Spleen (tissue), 11 donors: ENCODE measurements around the gene TNFSF9. TPM values are rescaled to one million over a fixed set of nuclear protein-coding genes. Genes with fewer than 3 reads are reported as not detected.

ENCODE experiments used
- DNase-seq: peaks from one replicate; pipeline ENCODE4 v3.0.0-alpha.2; 2020
- H3K27ac ChIP-seq, 8 donors: fragments of 200-600 bp; sonication (generic) in 7 of 8; 1 replicate in 4 of 8; 2 replicates in 4 of 8; pipeline versions ENCODE4 v1.5.0 to v1.8.0; 2016 to 2021; ENCODE audit warnings: inconsistent platforms in 4 of 8, mild to moderate bottlenecking in 4 of 8, moderate library complexity in 1 of 8
- H3K27me3 ChIP-seq, 7 donors: fragments of 200-600 bp; sonication (generic) in 6 of 7; replicated peaks in 1 of 7; 1 replicate in 4 of 7; 2 replicates in 3 of 7; pipeline versions ENCODE4 v1.5.0 to v1.8.0; 2016 to 2021; ENCODE audit warnings: inconsistent platforms in 3 of 7, mild to moderate bottlenecking in 1 of 7
- H3K36me3 ChIP-seq, 6 donors: fragments of 200-600 bp; sonication (generic) in 5 of 6; 1 replicate in 4 of 6; 2 replicates in 2 of 6; pipeline versions ENCODE4 v1.5.0 to v1.8.0; 2016 to 2021; ENCODE audit warnings: inconsistent platforms in 2 of 6
- H3K4me1 ChIP-seq, 6 donors: fragments of 200-600 bp; sonication (generic) in 5 of 6; 1 replicate in 3 of 6; 2 replicates in 3 of 6; pipeline versions ENCODE4 v1.5.0 to v1.8.0; 2016 to 2021; ENCODE audit warnings: inconsistent platforms in 3 of 6
- H3K4me3 ChIP-seq, 8 donors: fragments of 200-600 bp; sonication (generic) in 7 of 8; 1 replicate in 4 of 8; 2 replicates in 4 of 8; pipeline versions ENCODE4 v1.5.0 to v1.8.0; 2016 to 2021; ENCODE audit warnings: inconsistent platforms in 4 of 8, mild to moderate bottlenecking in 4 of 8, moderate library complexity in 2 of 8
- H3K9me3 ChIP-seq, 8 donors: fragments of 200-600 bp; sonication (generic) in 7 of 8; 1 replicate in 4 of 8; 2 replicates in 4 of 8; pipeline versions ENCODE4 v1.5.0 to v1.8.0; 2016 to 2021; ENCODE audit warnings: inconsistent platforms in 4 of 8
- CTCF ChIP-seq, 11 experiments: fragments of 200-600 bp in 7 of 11; fragments of 450-650 bp in 4 of 11; sonication (generic) in 4 of 11; IDR thresholded peaks in 8 of 11; conservative IDR thresholded peaks in 3 of 11; 1 replicate in 7 of 11; 2 replicates in 4 of 11; pipeline versions ENCODE4 v1.4.0 to v1.8.0; 2016 to 2021; ENCODE audit warnings: antibody characterized with exemption in 11 of 11, inconsistent platforms in 4 of 11, mild to moderate bottlenecking in 1 of 11
- POLR2A ChIP-seq, 3 donors: fragments of 450-650 bp; IDR thresholded peaks; one replicate each; pipeline ENCODE4 v1.5.1; 2017; ENCODE audit warnings: antibody characterized with exemption in 3 of 3, mild to moderate bottlenecking in 1 of 3
- POLR2AphosphoS5 ChIP-seq, 3 donors: sonication (generic); formaldehyde crosslinking; IDR thresholded peaks; one replicate each; pipeline ENCODE4 v1.5.1; 2017; ENCODE audit warnings: antibody characterized with exemption in 3 of 3
- whole genome bisulfite sequencing, 5 donors: extraction: QIAGEN DNeasy Blood & Tissue Kit in 3 of 5; methylation state at CpG; one replicate each; pipeline versions ENCODE4 v1.1.5 to v1.1.7; 2013 to 2018; 5-methylcytosine and 5-hydroxymethylcytosine counted together
- intact Hi-C: fragments of 100-400 bp; cut with DNase I; formaldehyde crosslinking; loops from one replicate; pipeline ENCODE4 v1.15.0; 2023; ENCODE audit warnings: low total_unique reads
- polyA plus RNA-seq, 3 donors: library from polyadenylated mRNA; stranded (reverse); fragments of 200-250 nt; gene quantifications; one replicate each; pipeline ENCODE4 v1.2.1, GENCODE V29; 2013
- total RNA-seq, 7 donors: library from RNA; depleted of rRNA in 3 of 7; stranded (reverse); fragments of >200 nt in 3 of 7; fragmentation: NEBNext Ultra II Directional in 4 of 7; extraction: Animal tissue kit (Norgen Biotek cat#: 25700) in 4 of 7; gene quantifications; one replicate each; pipeline versions ENCODE4 v1.1.0 to v1.2.1, GENCODE V29; 2016 to 2021
- donor health status: healthy with polysubstance abuse.
- donor health status: DM: no; HTN: no; CAD: no; lungs with moderate emphysema.
- donor health status: DM: no; HTN: no; CAD: no.
- donor health status: Bipolar disorder and iron deficiency.
- donor health status: healthy.
- donor health status: DM: no; HTN: no; CAD: no.
- donor health status: DM: yes; HTN: yes; CAD: no.

Gene TNFSF9
- total and polyA plus RNA-seq, 10 donors: 0.72 to 4.1 (median 2.9) TPM

GRCh38 chr19:6490134-6490533, 40.7 kb upstream of the TNFSF9 start:
- Histone ChIP-seq H3K9me3 (peaks cover 0 to 12% (median 7%) of the 10 kb centered on the region in 8 donors), H3K27ac (peak overlapping the region in 7 of 8 donors; percentile 2 to 74 (median 58)), H3K4me1 (peaks cover 0 to 15% (median 8%) of the 10 kb centered on the region in 6 donors), H3K36me3 (peaks cover 0 to 7% (median 0%) of the 10 kb centered on the region in 6 donors), H3K4me3 (peak overlapping the region in 4 of 8 donors; percentile 24 to 54 (median 30)), H3K27me3 (no peaks in the 10 kb centered on the region)
- WGBS, 5 donors: 58 to 73% (median 67%) methylated on average over 2 of the region's 2 CpGs
- intact Hi-C loops: no loop called here
- no peak for TF ChIP-seq CTCF (IDR thresholded peaks at IDR 0.05 in 8 of 11, conservative IDR thresholded peaks at IDR 0.05 in 3 of 11)
- no peak for TF ChIP-seq POLR2AphosphoS5 (IDR thresholded peaks at IDR 0.05)
- TF ChIP-seq POLR2A (IDR thresholded peaks at IDR 0.05): no peak
- DNase-seq: no peak

DNA sequence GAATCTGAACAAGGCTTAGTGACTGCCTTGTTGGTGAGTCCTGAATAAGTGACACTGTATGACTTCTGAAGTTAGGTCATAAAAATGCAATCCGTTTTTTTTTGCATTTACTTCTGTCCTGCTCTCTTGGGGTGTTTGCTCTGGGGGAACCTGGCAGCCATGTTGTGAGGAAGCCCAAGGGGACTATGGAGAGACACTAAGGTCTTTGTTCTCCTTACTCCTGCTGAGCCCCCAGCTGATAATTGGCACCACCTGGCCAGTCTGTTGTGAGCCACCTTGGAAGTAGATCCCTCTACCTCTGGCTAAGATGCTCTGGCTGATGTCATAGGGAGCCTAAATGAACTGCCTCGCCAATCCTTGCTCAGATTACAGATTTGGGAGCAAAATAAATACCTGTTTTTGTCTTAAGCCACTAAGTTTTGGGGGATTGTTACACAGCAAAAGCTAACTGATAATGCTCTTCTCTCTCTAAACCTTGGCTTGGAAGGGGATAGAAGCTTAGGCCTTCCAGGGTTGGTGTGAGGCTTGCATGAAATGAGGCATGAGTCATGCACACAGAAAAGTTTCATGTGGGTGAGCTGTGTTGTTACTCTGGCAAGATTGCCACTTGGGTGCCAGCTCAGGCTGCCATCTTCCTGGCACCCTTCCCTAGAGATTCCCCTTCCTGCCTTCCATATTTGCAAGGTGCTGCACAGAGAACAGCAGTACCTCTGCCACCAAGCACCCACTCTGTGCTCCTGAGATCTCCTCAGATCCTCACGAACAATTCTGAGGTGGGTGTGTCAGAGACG, 38.8 kb upstream of the TNFSF9 start:
- Histone ChIP-seq H3K27me3 (no peaks in the 10 kb centered on the region), H3K4me1 (peaks cover 0 to 15% (median 8%) of the 10 kb centered on the region in 6 donors), H3K36me3 (peaks cover 0 to 17% (median 3%) of the 10 kb centered on the region in 6 donors), H3K4me3 (no peak overlapping the region), H3K9me3 (peaks cover 0 to 12% (median 7%) of the 10 kb centered on the region in 8 donors), H3K27ac (no peak overlapping the region)
- TF ChIP-seq CTCF (IDR thresholded peaks at IDR 0.05 in 8 of 11, conservative IDR thresholded peaks at IDR 0.05 in 3 of 11) (no peak), POLR2AphosphoS5 (IDR thresholded peaks at IDR 0.05) (no peak), POLR2A (IDR thresholded peaks at IDR 0.05) (no peak)
- 75 to 94% (median 87%) methylated on average over 4 of the region's 4 CpGs for WGBS, 5 donors
- DNase-seq: no peak
- intact Hi-C loops: no loop called here

DNA sequence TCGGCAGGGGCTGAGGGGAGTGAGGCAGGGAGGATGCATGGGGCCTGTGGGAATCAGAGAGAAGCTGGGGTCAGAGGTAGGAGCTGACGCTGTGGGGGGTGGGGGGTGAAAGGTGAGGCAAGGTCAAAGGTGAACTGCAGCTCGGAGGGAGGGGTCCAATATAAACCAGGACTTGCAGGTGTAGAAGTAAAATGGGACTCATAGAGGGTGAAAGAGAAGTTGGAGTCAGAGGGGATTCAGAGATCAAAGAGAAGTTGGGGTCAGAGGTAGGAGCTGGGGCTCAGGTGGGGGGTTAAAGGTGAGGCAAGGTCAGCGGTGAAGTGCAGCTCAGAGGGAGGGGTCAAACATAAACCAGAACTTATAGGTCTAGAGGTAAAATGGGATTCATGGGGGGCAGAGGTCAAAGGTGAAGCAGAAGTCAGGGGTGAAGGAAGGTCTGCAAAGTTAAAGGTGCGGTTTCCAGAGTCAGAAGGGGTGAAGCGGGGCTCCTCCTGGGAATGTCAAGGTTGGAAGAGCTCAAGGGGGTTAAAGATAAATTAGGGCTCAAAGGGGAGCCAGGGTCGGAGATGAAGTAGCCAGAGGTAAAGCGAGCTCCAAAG, 36.3 kb upstream of the TNFSF9 start:
- H3K4me1 ChIP-seq: peaks cover 0 to 21% (median 11%) of the 10 kb centered on the region in 6 donors
- H3K27me3 ChIP-seq: no peaks in the 10 kb centered on the region
- no peak for DNase-seq
- WGBS, 5 donors: 84 to 92% (median 86%) methylated on average over 8 of the region's 8 CpGs
- no peak overlapping the region for H3K27ac ChIP-seq
- peaks cover 0 to 12% (median 7%) of the 10 kb centered on the region in 8 donors for H3K9me3 ChIP-seq
- TF ChIP-seq POLR2AphosphoS5 (IDR thresholded peaks at IDR 0.05): no peak
- TF ChIP-seq CTCF (IDR thresholded peaks at IDR 0.05 in 8 of 11, conservative IDR thresholded peaks at IDR 0.05 in 3 of 11): no peak
- no peak for TF ChIP-seq POLR2A (IDR thresholded peaks at IDR 0.05)
- intact Hi-C loops: no loop called here
- H3K36me3 ChIP-seq: peaks cover 0 to 17% (median 3%) of the 10 kb centered on the region in 6 donors
- H3K4me3 ChIP-seq: no peak overlapping the region

- TF ChIP-seq CTCF (IDR thresholded peaks at IDR 0.05 in 8 of 11, conservative IDR thresholded peaks at IDR 0.05 in 3 of 11): no peak
- TF ChIP-seq POLR2A (IDR thresholded peaks at IDR 0.05): no peak
- TF ChIP-seq POLR2AphosphoS5 (IDR thresholded peaks at IDR 0.05): no peak
- Histone ChIP-seq H3K9me3 (peaks cover 0 to 12% (median 7%) of the 10 kb centered on the region in 8 donors), H3K36me3 (peaks cover 0 to 17% (median 3%) of the 10 kb centered on the region in 6 donors), H3K4me3 (no peak overlapping the region), H3K27ac (no peak overlapping the region), H3K27me3 (peaks cover 0 to 13% (median 0%) of the 10 kb centered on the region in 7 donors), H3K4me1 (peaks cover 0 to 27% (median 6%) of the 10 kb centered on the region in 6 donors)
- no peak for DNase-seq
- intact Hi-C loops: no loop called here
- WGBS, 5 donors: 94 to 99% (median 97%) methylated on average over 17 to 19 of the region's 19 CpGs
Measured at GRCh38 chr19:6495947-6496346, 34.9 kb upstream of the TNFSF9 start.
